Stimulated activated CD4-positive, alpha-beta T cell treated with anti-CD3 and anti-CD28 coated beads, Interleukin-15, amount 100 ng/mL, for 1 hour (primary cell): ENCODE data around the gene NAT9.

ENCODE experiments used
- DNase-seq, 2 donors: peaks; one replicate each; pipeline ENCODE4 v3.0.0-alpha.2; 2020; ENCODE audit warnings: low read depth in 1 of 2, low spot score in 1 of 2

The NAT9 gene

GRCh38 chr17:74776044-74776962 lies at the start of gene NAT9:
TSS of gene NAT9 (minus strand) at chr17:74776345. CDS start at chr17:74775698, 647 bp downstream.
- DNase-seq, result peak; percentile 99

- no peak for DNase-seq
These were observed 48.9 kb upstream of the NAT9 start for GRCh38 chr17:74824961-74825627.

GRCh38 chr17:74822939-74823367 lies 46.8 kb upstream of the NAT9 start:
- DNase-seq, result no peak

- no peak for DNase-seq
These were observed 46.3 kb upstream of the NAT9 start for GRCh38 chr17:74822335-74822938.

GRCh38 chr17:74821655-74822334 lies 45.6 kb upstream of the NAT9 start:
- no peak for DNase-seq

GRCh38 chr17:74819801-74820436 lies 43.8 kb upstream of the NAT9 start:
- no peak for DNase-seq

- DNase-seq, result no peak
These were observed 42.3 kb upstream of the NAT9 start for GRCh38 chr17:74818291-74818938.

GRCh38 chr17:74816905-74817620 lies 40.9 kb upstream of the NAT9 start:
- no peak for DNase-seq

GRCh38 chr17:74815550-74816370 lies 39.6 kb upstream of the NAT9 start:
- no peak for DNase-seq

- DNase-seq, result no peak
These were observed 38.9 kb upstream of the NAT9 start for GRCh38 chr17:74815067-74815466.

- DNase-seq, result no peak
These were observed 38.3 kb upstream of the NAT9 start for GRCh38 chr17:74814453-74814852.

GRCh38 chr17:74812109-74813009 lies 36.2 kb upstream of the NAT9 start:
- no peak for DNase-seq

GRCh38 chr17:74810699-74811485 lies 34.7 kb upstream of the NAT9 start:
- DNase-seq, result no peak

- DNase-seq, result no peak
These were observed 32.7 kb upstream of the NAT9 start for GRCh38 chr17:74808714-74809430.

- DNase-seq, result no peak
These were observed 31.8 kb upstream of the NAT9 start for GRCh38 chr17:74807925-74808324.

GRCh38 chr17:74807441-74807840 lies 31.3 kb upstream of the NAT9 start:
- no peak for DNase-seq
